ENCODE data around the gene UGT2B7.
"Not testable (repeated sequence)": the region's sequence is repeated elsewhere in the genome, so short reads cannot be mapped to it uniquely, and the experiment has no call there.

Gene UGT2B7

GRCh38 chr4:69096111-69096656 is at the start of gene UGT2B7:
Gene UGT2B7, plus strand, starts transcription at chr4:69096474. Its CDS starts 47 bp downstream, at chr4:69096521.
- no peak for DNase-seq

DNA sequence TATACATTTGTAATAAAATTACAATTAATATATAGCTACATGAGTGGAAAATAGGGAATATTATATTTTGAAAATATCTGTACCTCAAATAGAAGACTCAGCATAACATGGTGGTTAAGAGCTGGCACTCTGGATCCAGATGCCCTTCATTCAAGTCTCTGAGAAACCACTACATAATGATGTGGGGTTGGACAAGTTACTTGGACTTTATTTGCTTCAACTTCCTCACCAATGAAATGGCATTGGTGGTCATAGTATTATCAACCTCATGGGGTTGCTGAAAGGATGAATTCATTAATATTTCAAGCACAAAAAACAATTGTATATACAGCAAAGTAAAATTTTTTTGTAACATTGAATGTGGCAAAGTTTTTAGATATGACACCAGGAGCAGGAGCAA is 46.4 kb upstream of the UGT2B7 start:
- no peak for DNase-seq

DNA sequence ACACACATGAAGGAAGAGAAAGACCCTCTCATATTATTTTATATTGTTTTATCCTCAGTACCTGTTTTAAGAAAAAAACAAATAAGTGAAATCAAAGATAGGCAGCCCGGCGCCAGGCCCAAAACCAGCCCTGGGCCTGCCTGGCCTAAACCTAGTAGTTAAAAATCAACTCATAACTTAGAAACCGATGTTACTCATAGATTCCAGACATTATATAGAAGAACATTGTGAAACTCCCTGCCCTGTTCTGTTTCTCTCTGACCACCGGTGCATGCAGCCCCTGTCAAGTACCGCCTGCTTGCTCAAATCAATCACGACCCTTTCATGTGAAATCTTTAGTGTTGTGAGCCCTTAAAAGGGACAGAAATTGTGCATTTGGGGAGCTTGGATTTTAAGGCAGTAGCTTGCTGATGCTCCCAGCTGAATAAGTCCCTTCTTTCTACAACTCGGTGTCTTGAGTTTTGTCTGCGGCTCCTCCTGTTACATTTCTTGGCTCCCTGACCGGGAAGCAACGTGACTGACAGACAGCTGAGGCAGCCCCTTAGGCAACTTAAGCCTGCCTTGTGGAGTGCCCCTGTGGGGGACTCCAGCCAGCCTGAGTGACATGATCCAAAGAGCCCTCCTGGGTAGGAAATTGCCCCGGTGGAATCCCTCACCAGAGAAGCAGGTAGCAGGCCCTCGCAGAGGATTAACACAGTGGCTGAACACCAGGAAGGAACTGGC is 45.3 kb upstream of the UGT2B7 start:
- DNase-seq = not testable (repeated sequence)

GRCh38 chr4:69051576-69051943 is 44.7 kb upstream of the UGT2B7 start:
- no peak for DNase-seq

- DNase-seq = not testable (repeated sequence)
Observed at GRCh38 chr4:69053309-69053885, 42.9 kb upstream of the UGT2B7 start.

GRCh38 chr4:69054033-69054432 is 42.2 kb upstream of the UGT2B7 start:
- DNase-seq = not testable (repeated sequence)

GRCh38 chr4:69054578-69055200 is 41.6 kb upstream of the UGT2B7 start:
- no peak for DNase-seq

DNA sequence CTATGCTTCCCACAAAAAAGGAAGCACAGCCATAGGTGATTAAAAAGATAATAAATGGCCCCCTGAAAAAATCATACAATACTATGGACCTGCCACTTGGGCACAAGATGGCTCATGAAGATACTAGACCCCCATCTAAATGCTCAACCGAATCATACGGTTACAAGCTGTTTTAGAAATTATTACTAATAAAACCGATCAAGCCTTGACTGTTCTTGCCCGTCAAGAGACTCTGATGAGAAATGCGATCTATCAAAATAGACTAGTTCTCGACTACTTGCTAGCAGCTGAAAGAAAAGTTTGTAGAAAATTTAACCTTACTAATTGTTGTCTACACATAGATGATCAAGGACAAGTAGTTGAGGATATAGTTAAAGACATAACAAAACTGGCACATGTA is 40.1 kb upstream of the UGT2B7 start:
- DNase-seq = no peak

DNA sequence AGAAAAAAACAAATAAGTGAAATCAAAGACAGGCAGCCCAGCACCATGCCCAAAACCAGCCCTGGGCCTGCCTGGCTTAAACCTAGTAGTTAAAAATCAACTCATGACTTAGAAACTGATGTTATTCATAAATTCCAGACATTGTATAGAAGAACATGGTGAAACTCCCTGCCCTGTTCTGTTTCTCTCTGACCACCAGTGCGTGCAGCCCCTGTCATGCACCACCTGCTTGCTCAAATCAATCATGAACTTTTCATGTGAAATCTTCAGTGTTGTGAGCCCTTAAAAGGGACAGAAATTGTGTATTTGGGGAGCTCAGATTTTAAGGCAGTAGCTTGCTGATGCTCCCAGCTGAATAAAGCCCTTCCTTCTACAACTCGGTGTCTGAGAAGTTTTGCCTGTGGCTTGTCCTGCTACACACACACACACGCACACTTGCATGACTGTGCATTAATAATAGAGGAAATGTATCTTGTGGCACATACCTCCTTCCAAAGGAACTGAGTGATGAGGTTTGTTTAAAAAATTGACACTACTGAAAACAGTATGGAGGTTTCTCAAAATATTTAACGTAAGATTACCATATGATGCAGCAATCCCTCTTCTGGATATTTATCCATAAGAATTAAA is 39.2 kb upstream of the UGT2B7 start:
- no peak for DNase-seq

GRCh38 chr4:69057620-69058409 is 38.5 kb upstream of the UGT2B7 start:
- peak in 1 of 56 donors; percentile 14 for DNase-seq

GRCh38 chr4:69058410-69059059 is 37.7 kb upstream of the UGT2B7 start:
- DNase-seq = no peak

DNA sequence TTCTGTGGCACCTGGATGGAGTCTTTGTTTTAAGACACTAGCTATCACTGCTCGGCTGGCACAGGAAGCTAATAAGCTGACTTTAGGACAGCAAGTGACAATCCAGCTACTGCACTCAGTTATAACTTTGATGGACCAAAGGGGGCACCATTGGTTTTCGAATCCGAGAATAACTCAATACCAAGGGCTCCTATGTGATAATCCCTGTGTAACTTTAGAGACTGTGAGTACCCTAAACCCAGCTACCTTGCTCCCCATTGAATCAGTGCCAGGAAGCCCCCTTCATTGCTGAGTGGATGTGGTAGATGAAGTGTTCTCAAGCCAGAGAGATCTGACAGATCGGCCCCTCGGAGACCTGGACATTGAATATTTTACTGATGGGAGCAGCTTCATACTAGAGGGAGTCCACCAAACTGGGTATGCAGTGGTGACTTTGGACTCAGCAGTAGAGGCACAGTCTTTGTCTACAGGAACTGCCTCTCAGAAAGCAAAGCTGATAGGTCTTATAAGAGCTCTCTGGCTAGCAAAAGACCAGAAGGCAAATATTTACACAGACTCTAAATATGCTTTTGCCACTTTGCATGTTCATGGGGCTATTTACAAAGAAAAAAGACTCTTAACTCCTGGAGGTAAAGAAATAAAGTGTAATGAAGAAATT is 35.5 kb upstream of the UGT2B7 start:
- no peak for DNase-seq

- no peak for DNase-seq
Observed at GRCh38 chr4:69064391-69064790, 31.9 kb upstream of the UGT2B7 start.

DNA sequence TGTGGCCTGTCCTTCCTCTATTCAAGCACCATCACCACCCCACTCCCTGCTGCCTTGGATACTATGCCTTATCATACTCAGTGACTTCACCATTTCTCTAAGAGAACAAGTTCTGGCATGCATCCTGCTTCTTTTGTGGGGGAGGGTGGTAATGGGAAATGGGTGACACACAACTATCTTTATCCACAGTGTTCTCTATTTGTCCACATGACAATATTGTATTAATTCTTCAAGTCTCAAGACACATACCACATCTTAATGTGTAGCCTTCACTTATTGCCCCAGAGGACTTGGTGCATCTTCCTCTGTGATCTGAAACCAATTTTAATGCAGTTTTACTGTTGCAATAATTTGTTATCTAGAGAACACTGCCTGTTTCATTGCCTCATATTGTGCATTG is 29.3 kb upstream of the UGT2B7 start:
- no peak for DNase-seq

GRCh38 chr4:69069085-69069484 is 27.2 kb upstream of the UGT2B7 start:
- DNase-seq = no peak

GRCh38 chr4:69070590-69070989 is 25.7 kb upstream of the UGT2B7 start:
- DNase-seq = no peak

DNA sequence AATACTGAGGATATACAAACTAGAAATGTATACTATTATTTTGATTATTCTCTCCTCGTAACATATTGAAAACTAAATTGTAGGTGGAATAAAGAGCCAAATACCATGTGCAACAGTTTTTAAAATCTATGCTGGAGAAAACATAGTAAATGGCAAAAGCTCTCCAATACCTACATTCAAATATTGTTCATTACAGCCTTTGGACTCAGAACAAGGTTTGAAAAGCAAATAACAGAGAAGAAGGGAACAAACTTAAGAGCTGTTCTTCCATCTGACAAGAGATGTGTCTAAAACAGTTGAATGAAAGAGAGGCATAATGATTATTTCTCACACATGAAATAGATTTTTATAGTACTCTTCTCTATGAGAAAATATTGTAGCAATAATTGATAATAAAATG is 25.0 kb upstream of the UGT2B7 start:
- DNase-seq = no peak

DNA sequence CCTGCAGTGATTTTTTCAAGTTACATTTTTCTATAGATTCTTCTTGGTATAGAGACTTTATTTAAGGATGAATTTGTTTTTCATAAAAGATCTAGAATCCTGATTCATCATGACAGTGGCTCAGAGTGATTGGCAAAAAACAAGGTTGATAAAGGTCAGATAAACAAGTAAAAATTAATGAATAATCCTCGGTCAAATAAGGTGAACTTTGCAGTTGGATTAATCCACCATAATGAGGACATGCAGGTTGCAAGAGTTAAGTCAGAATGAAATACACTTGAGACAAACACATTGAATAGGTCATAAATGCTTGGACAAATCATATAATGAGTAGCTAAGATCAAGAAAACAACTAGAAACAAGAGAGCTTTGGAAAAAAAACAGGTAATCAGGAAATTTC is 22.9 kb upstream of the UGT2B7 start:
- DNase-seq = no peak

DNA sequence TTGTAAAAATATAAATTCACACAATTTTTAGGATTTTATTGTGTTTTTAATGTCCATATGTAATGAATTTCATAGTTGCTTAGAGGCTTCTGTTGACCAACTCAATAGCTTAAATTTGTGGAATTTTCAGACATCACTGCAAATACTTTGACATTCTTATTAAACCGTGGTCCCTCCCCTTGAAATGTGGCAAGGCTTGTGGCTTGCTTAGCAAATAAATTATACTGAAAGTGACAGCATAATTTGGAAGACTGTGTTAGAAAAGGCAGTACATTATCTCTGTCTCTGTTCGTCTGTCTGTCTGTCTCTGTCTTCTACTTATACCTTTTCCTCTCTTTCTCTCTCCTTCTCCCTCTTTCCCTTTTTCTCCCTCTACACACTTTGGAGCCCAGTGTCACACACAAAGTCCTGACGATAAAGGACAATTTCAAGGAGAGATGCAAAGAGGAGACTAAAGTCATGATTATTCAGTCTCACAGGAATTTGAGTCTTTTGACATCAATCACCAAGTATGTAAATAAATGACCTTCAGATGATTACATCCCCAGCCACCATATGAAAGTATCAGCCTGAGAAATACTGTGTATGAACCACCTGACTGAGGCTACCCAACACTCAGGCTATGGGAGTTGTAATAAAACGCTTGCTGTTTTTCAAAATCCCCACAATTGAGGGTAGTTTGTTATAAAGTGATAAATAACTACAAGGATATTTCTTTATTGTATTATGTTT is 21.0 kb upstream of the UGT2B7 start:
- DNase-seq = no peak
